Activated CD4-positive, CD25-positive, alpha-beta regulatory T cell treated with anti-CD3 and anti-CD28 coated beads, Interleukin-2, amount 50 U/mL, for 24 hours (primary cell): ENCODE results near the gene SPATA32.

Experiments used
- ATAC-seq, 2 donors: fragments of 150-1000 bp; cut with Tn5 transposase; one replicate each; pipeline ENCODE4 v1.10.0; 2021; ENCODE audit warnings: mild to moderate bottlenecking in 1 of 2, moderate library complexity in 1 of 2

SPATA32 gene

GRCh38 chr17:45293413-45294211 lies 31.7 kb upstream of the SPATA32 start:
- ATAC-seq = peak; percentile 65 to 69

GRCh38 chr17:45292696-45293412 lies 31.0 kb upstream of the SPATA32 start:
- no peak for ATAC-seq

GRCh38 chr17:45291171-45291805 lies 29.4 kb upstream of the SPATA32 start:
- no peak for ATAC-seq

- ATAC-seq = no peak
These were observed 28.4 kb upstream of the SPATA32 start for GRCh38 chr17:45290269-45290765.

GRCh38 chr17:45289301-45290268 lies 27.7 kb upstream of the SPATA32 start:
- no peak for ATAC-seq

- no peak for ATAC-seq
These were observed 26.9 kb upstream of the SPATA32 start for GRCh38 chr17:45288825-45289224.

- no peak for ATAC-seq
These were observed 25.9 kb upstream of the SPATA32 start for GRCh38 chr17:45287526-45288500.

GRCh38 chr17:45286286-45286685 lies 24.4 kb upstream of the SPATA32 start:
- no peak for ATAC-seq

GRCh38 chr17:45284176-45285140 lies 22.6 kb upstream of the SPATA32 start:
- peak; percentile 36 to 38 for ATAC-seq

- no peak for ATAC-seq
These were observed 21.8 kb upstream of the SPATA32 start for GRCh38 chr17:45283711-45284110.

- ATAC-seq = no peak
These were observed 21.1 kb upstream of the SPATA32 start for GRCh38 chr17:45282683-45283644.

GRCh38 chr17:45279898-45280297 lies 18.0 kb upstream of the SPATA32 start:
- ATAC-seq = no peak

- no peak for ATAC-seq
These were observed 16.1 kb upstream of the SPATA32 start for GRCh38 chr17:45277992-45278391.

- ATAC-seq = peak; percentile 89 to 93
These were observed 15.4 kb upstream of the SPATA32 start for GRCh38 chr17:45277216-45277849.

- ATAC-seq = no peak
These were observed 14.1 kb upstream of the SPATA32 start for GRCh38 chr17:45276031-45276430.

- no peak for ATAC-seq
These were observed 12.1 kb upstream of the SPATA32 start for GRCh38 chr17:45274033-45274432.

GRCh38 chr17:45273551-45273957 lies 11.7 kb upstream of the SPATA32 start:
- no peak for ATAC-seq

GRCh38 chr17:45271603-45272002 lies 9.7 kb upstream of the SPATA32 start:
- no peak for ATAC-seq
